G401.6 (cell line): Measurements from ENCODE around the gene RAB36.

ENCODE experiments used
- FAIRE-seq: peaks from 2 replicates; lab custom pipeline; 2012; peaks lifted over from hg19 to GRCh38; lab: Jason Lieb, UNC

RAB36 gene

DNA sequence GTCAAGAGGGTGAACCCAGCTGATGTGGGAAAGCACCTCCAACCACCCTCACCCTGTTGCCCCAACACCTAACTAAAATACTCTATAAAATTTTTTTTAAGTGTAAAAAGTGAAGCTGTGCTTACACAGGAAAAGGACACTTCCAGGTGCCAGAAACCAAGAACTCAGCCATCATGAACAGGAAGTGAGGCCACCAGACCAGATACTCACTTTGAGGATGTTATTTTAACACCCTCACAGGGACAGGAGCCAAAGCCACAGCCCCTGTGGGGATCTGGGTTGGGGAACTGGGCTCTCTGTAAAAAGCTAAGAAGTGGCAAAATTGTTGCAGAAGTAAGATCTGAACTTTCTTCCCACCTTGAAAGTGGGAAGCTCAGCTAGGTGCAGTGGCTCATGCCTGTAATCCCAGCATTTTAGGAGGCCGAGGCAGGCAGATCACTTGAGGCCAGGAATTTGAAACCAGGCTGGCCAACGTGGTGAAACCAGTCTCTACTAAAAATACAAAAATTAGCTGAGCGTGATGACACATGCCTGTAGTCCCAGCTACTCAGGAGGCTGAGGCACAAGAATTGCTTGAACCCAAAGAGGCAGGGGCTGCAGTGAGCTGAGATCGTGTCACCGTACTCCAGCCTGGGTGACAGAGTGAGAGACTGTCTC lies 7.2 kb upstream of the RAB36 start:
- FAIRE-seq: no peak

DNA sequence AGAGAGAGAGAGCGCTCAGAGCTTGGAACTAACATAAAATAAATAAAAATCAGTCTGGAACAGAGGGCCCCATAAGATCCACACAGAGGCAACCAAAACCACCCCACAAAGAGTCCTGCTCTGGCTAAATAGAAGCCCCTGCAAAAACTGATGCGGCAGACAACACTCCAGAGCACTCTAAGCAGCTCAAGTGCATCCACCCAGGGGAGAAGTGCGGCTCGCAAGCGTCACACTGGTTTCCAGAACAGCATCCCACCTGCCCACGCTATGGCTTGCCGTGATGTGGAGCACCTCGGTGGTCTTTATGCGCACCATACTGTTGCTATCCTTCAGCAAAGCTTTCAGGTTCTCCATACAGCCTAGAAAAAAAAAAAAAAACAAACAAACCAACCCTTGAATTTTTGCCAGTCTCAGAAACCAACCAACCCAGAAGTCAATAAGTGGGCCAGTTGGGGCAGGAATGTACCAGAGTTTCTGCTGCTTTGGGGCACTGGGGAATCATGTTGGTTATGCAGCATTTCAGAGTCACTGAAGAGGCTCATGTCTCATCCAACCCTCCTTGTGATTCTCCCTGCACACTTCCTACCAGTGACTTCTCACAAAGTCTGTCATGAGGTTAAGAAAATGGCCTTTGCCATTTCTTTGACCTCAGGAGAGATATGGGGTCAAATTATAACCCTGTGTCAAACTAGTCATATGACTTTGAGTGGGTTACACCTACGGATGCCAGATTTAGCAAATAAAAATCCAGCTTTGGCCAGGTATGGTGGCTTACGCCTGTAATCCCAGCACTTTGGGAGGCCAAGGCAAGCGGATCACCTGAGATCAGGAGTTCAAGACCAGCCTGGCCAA lies 6.5 kb upstream of the RAB36 start:
- no peak for FAIRE-seq

DNA sequence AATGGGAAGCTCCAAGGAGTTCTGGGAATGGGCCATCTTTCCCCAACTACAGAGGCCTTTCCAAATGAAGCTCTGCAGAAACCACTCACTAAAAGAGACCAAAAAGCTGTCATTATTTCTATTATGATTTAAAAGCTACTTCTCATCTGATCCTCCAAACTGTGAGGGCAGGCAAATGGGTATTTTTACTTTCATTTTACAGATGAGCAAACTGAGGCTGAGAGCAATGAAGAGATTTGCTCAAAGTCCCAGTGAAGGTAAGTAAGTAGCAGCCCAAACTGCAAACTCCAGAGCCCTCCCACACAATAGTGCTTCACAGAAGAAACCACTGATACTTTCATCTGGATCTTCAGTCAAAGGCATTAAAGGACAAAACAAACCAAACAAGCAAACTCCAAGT lies 4.9 kb upstream of the RAB36 start:
- FAIRE-seq: no peak

DNA sequence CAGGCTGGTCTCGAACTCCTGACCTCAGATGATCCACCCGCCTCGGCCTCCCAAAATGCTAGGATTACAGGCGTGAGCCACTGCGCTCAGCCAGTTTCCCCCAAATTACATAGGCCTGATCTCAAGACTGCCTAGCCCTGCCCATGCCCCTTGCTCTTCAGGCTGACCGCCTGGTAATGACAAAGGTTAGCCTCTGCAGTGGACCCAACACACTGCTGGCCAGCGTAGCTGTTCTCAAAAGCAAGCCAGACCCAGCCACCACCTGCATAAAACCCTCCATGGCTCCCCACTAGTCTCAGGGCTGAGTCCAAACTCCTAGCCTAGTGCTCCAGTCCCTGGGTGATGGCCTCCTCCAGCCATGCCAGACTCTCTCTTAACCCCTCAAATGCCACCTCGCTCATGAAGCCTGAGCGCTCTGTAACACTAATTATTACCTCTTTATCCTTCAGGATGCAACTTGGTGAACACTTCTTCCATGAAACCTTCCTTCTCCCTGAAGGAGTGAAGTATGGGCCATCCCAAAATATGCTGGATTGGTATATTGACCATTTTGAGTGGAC lies 2.7 kb upstream of the RAB36 start:
- no peak for FAIRE-seq

DNA sequence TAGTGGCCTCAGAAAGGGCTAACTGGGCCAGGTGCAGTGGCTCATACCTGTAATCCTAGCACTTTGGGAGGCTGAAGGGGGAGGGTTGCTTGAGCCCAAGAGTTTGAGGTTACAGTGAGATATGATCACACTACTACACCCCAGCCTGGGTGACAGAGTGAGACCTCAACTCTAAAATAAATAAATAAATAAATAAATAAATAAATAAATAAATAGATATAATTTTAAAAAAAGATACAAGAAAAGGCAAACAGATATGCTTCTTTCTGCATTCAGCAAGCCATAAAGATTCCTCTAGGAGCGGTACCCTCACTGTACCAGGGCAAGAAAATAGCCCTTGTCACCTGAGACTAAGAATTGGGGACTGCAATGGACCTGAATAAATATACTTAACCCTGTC lies 2.2 kb upstream of the RAB36 start:
- no peak for FAIRE-seq

DNA sequence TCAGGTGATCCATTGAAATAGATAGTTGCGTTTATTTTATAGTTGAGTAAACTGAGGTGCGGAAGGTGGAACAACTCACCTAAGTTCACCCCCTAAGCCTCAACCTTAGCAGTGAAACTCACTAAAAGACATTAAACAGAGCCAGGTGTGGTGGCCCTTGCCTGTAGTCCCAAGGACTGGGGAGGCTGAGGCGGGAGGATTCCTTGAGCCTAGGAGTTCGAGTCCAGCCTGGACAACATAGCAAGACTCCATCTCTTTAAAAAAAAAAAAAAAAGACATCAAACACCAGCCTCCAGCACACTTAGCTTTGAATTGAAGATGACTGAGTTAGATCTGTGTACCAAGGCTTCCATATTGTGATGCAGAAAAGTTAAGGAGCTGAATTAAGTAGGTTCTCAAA lies 845 bp upstream of the RAB36 start:
- FAIRE-seq: no peak

DNA sequence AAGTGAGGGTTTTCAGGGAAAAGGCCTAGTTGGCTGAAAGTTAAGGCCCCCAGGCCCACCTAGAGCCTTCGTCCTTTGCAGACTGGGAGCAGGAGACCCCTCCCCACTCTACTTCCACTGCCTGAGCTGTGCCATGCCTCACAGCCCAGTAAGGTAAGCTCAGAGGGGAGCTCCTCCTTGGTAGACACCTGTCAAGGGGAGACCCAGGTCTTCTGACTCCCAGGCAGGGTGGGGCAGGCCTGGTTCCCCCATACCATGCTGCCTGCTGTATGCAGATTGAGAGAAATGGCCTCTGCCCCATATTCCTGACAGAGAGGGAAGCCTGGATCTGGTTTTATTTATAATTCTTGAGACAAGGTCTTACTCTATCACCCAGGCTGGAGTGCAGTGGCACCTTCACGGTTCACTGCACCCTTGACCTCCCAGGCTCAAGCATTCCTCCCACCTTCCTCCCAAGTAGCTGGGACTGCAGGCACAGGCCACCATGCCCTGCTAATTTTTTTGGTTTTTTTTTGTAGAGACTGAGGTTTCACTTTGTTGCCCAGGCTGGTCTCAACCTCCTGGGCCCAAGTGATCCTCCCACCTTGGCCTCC lies 697 bp downstream of the RAB36 start:
- no peak for FAIRE-seq

DNA sequence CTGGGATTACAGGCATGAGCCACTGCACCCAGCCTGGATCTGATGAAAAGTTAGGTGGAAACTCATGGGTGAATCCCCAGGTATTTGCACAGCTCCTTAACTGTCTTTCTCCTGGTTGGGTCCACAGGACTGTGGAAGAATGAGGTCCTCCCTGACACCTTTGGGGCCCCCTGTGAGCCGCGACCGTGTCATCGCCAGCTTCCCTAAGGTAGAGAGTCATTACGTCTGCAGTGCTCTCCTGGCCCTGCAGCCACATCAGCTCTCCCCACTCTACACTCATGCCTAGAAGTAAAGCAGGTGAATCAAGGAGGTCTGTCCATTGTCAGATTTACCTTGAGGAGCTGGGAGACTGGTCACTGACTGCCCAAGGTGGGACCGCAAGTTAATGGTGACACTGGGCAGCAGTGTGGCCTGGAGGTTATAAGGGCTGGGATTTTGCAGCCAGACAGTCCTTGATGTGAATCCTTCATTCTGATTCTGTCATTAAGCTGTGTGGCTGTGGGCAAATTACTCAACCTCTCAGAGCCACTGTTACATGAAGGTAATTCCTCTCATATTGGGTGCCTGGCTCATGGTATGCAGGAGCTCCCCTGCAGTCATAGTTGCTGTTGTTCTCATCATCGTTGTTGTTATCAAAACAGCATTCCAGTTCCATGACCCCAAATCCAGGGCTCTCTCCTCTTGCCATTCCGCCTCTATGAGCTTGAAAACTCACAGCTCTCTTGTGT lies 1.4 kb downstream of the RAB36 start:
- no peak for FAIRE-seq

DNA sequence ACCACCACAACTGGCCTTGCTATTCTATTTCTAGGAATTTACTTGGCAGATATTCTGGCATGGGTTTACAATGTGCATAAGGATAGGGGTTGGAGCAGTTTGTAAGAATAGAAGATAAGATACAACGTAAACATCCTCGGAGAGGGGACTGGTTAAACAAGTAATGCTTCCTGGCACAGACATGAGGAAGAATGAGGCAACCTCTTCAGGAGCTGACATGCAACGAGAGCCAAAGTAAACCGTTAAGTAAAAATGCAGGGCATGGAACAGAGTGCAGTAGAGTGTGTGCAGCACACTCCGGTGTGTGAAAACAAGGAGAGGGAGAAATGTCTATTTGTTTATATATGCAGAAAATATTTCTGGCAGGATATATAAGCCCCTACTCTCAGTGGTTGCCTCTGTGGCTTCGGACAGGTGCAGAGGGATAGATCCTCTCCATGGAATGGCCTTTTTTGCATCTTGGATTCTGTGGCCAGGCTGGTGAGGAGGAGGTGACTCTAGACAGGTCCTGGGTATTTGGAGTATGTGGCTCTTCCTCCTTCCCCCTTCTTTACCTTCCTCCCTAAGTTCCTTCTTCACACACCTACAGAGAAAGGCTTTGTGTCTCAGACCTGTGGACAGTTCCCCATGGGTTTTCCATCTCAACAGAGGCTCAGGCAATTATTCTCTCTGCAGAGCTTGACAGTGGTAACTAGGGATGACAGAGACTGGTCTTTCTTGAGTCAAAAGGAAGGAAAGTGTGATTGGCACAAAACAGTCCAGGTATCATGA lies 2.5 kb downstream of the RAB36 start:
- FAIRE-seq: no peak

DNA sequence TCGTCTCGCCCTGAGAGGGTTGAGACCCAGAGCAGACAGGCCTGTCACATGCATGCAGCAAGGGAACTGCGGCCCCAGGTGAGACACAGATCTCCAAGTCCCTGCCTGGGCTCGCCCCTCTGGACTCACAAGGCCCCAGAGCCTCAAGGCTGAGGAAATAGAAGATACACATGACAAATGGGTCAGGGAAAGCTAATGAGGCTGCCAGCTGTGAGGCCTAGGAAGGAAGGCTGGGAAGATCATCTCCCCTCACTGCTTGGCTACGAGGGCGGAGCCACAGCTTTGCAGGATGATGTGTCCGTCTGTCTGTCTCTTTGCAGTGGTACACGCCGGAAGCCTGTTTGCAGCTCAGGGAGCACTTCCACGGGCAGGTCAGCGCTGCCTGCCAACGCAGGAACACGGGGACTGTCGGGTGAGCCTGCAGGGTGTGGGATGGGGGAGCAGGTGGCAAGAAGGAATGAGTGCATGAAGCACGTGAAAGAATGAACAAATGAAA lies 4.5 kb downstream of the RAB36 start:
- FAIRE-seq: no peak

DNA sequence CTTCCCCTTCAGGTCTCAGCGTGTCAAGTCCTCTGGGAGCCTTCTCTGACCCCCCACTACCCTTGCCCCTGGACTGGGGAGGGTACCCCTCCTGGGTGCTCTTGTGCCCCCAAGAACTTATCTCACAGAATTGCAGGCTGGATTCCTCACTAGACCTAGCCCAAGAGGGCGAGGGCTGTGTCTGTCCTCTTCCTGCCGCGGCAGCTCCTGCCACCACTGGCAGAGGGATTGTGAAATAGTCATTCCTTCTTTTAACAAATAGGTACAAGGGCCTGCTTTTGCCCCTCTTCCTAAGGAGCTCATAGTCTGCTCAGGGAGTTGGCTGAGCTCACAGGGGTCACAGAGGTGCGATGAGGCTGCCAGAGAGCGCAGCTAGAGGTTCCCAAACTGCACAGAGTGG lies 5.5 kb downstream of the RAB36 start:
- no peak for FAIRE-seq

DNA sequence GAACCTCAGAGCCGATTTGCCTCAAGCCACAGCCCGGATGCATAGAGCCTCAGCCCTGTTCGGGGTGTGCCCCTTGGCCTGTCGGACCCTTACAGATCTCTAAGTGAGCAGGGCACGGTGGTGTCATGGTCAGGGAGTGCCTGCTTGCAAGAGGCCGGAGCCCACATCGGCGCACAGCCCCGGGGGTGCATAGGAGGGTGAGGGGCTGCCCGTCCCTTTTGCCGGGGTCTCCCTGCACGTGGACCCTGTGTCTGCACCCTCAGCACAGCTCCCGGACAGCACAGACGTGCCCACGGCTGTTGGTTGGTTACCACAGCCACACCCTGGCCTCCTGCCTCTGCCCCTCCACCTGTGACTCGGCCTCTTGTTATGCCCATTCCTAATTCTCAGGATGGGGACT lies 6.5 kb downstream of the RAB36 start:
- no peak for FAIRE-seq

DNA sequence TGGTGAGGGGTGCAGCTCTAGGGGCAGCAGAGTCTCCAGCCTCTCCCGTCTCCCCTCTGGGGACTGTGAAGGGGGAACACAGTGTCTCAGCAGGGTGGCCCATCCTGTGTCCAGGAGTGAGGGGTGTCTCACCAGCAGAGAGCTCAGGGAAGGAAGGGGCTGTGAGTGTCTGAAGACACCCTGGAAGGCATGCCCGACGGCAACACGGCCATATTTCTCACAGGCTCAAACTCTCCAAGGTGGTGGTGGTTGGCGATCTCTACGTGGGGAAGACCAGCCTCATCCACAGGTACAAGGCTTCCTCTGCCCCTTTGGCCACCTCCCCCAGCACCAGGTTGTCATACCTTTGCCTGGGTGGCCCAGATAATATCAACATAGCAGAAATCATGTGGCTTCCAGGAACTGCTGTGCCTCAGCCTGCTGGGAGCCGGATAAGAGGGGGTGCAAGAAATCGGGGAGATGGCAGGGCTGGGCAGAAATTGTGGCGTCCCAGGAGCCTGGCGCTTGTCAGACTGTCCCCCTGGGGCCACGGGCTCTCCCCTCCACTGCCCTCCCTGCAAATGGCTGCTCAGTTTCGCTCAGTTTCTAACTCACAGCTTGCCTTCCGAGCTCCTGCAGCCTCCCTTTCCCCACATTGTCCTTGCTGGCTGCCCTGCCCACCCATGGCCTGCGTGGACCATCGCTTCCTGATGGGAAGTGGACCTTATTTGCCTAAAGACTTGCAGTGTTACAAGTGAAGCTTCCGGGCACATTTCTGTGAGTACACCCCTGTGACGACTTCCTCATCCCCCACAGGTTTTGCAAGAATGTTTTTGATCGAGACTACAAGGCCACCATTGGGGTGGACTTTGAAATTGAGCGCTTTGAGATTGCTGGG lies 7.2 kb downstream of the RAB36 start:
- no peak for FAIRE-seq

DNA sequence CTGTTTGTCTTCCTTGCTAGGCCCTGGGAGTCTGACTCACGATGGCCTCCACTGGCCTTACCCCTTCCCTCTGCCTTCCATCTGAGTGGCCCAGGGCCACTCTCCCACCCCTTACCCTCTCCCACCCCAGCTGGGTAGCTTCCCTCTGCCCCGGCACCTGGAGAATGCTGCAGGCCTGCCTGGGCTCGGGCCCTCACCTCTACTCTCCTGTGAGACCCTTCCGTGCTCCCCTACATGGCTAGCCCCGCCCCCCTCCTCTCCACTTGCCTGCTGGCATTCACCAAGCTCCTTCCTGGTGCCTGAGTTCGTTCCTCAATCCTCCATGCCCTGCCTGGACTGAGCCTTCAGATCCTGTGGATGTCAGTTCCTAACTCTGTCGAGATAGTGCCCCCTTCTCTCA lies 8.7 kb downstream of the RAB36 start:
- FAIRE-seq: no peak

DNA sequence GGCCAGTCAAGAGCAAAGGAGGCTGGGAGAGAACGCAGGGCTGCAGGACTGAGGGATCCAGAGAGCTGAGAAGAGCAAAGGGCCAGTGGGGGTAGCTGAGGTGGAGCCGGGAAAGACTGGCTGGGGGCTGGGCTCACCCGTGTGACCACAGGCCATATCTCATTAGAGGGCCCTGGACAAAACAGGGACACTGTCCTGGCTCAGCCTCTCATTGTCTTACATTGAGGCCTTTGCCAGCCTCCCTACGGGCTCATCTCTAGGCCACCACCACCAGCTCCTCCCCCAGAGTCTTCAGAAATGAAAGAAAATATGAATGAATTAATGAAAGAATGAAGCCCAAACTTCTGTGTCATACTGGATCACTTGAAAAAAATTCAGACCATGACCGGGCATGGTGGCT lies 9.2 kb downstream of the RAB36 start:
- no peak for FAIRE-seq

DNA sequence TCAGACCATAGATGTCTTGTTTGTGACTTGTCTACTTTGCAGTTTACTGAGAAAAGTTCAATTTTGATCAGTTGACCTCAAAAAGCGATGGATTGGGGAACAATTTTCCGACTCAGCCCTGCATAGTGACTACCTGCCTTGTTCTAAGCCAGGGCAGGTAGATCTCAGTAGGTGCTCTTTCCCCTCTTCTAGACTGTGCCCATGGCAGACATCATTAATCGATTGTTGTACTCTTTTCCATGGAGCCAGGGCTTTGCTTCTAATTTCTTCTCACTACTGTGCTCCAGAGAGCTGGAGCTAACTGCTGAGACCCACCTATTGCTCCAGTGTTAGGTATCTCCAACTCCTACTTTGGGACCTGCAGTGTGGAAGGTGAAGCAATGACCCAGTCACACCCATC lies 9.9 kb downstream of the RAB36 start:
- FAIRE-seq: no peak

DNA sequence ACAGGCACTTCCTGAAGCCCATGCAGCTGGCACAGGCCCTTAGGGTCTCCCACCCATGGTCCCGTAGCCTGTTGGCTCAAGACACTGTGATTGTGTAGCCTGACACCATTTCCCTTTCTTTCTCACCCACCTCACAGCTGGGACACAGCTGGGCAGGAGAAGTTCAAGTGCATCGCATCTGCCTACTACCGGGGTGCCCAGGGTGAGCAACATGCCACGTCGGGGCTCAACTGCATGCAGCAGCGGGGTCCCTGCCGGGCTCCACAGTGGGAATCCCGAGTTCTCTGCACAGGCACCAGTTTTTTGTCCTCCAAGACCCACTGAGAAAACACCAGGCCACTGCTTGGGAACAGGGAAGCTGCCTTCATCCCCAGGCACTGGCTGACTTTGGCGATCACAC lies 10.6 kb downstream of the RAB36 start:
- FAIRE-seq: no peak

DNA sequence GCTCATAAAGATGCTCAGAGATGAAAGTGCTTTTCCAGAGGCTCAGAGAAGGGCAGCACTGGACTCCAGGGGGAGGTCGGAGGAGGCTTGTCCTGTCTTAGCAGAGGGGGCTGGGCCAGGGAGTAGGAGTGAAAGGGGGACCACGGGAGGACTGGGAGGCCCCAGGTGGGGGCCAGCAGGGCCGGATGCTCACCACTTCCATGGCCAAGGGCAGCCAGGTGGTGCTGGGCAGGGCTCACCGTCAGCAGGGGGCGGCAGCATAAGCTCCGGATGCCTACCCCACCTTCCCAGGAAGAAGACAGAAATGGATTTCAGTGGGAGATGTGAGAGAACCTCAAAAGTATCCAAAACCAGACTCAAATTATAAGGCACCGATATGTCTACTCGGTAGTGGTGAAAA lies 11.0 kb downstream of the RAB36 start:
- FAIRE-seq: no peak

DNA sequence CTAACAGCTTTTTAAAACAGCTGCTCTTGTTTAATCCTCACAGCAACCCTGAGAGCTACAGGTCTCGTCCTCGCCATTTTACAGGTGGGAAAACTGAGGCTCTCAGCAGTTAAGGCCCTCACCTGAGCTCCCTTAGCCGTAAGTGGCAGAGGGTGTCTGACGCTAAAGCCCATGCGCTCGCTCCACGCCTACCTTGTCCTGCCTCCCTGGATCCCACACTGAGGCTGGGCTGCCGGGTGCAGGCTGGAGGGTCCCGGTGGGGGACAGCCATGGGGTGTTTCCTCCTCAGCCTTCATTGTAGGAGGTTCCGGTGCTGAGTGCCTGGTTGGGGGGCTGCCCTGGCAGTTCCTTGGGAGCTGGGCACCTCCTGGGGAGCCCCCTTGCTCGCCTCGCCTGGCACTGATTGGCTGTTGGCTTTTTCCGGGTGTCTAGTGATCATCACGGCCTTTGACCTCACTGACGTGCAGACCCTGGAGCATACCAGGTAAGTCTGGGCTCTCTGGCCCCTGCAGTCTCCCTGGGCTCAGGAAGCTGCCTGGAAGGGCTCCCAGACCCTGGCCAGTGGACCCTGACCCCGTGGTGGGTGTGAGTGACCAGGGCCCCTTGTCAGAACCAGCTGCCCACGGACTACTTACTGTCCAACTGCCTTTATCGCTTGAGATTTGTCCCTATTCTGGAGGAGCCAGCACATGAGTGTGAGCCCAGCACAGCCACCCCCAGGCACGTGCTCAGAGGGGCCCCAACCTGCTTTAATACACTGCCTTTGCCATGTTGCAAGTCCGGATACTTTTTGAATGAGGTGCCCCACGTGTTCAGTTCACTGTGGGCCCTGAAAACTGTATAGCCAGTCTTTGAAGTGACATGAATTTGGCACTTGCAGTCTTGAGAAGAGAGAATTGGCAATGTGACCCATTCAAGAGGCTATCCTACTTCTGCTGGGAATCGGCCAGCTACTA lies 12.6 kb downstream of the RAB36 start:
- FAIRE-seq: no peak
